Ishikawa (cell line): Measurements from ENCODE around the gene NAT10.

Experiments
- NFIC ChIP-seq: IDR thresholded peaks from 2 replicates; pipeline ENCODE4 v1.6.1; 2012
- RAD21 ChIP-seq: IDR thresholded peaks from 2 replicates; pipeline ENCODE4 v1.6.1; 2012; ENCODE audit warnings: low read depth

- TF ChIP-seq NFIC (no peak), RAD21 (no peak)
Measured at GRCh38 chr11:34188181-34188580, 82.8 kb downstream of the NAT10 start.
